ENCODE measurements around the gene GNPTAB. TPM values are rescaled to one million over a fixed set of nuclear protein-coding genes. Genes with fewer than 3 reads are reported as not detected.
A peak's percentile ranks its signal among the peaks of the same experiment; 100 is the strongest.

The GNPTAB gene
- total RNA-seq, 1 donor from 2014 or later, result 25.9 TPM

DNA sequence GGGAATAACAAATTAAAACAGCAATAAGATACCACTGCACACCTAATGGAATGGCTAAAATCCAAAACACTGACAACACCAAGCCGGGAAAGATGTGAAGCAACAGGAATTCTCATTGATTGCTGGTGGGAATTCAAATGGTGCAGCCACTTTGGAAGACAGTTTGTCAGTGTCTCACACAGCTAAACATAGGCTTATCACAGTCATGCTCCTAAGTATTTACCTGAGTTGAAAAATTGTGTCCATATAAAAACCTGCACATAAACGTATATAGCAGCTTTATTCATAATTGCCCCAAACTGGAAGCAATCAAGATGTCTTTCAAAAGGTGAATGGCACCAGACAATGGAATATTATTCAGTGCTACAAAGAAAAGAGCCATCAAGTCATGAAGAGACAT lies 21.6 kb downstream of the GNPTAB start:
- peaks cover 24% of the 10 kb centered on the region for H3K4me1 Mint-ChIP-seq (ENCODE audit: low read depth)
- H3K9me3 Mint-ChIP-seq (ENCODE audit: low read depth), result no peaks in the 10 kb centered on the region

DNA sequence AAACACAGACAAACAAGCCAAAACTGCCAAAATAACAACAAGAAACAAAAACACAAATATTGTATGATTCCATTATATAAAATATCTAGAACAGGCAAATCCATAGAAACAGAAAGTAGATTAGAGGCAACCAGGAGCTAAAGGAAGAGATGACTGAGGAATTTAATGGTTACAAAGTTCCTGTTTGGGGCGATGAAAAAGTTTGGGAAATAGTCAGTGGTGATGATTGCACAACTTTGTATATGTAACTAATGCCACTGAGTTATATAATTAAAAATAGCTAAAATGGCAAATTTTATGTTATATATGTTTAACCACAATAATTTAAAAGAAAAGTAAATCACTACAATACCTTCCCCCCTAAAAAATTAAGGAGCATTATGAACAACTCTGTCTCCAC lies 24.5 kb downstream of the GNPTAB start:
- Mint-ChIP-seq H3K9me3 (ENCODE audit: low read depth) (no peaks in the 10 kb centered on the region), H3K4me1 (ENCODE audit: low read depth) (peaks cover 23% of the 10 kb centered on the region), H3K4me3 (ENCODE audit: unreplicated experiment) (no peak overlapping the region), H3K27ac (ENCODE audit: unreplicated experiment) (no peak overlapping the region), H3K27me3 (ENCODE audit: low read depth) (no peaks in the 10 kb centered on the region), H3K36me3 (ENCODE audit: low read depth) (peaks cover 1% of the 10 kb centered on the region)
- no peak for DNase-seq (ENCODE audit: low spot score)
- TF ChIP-seq, protein P1, sequence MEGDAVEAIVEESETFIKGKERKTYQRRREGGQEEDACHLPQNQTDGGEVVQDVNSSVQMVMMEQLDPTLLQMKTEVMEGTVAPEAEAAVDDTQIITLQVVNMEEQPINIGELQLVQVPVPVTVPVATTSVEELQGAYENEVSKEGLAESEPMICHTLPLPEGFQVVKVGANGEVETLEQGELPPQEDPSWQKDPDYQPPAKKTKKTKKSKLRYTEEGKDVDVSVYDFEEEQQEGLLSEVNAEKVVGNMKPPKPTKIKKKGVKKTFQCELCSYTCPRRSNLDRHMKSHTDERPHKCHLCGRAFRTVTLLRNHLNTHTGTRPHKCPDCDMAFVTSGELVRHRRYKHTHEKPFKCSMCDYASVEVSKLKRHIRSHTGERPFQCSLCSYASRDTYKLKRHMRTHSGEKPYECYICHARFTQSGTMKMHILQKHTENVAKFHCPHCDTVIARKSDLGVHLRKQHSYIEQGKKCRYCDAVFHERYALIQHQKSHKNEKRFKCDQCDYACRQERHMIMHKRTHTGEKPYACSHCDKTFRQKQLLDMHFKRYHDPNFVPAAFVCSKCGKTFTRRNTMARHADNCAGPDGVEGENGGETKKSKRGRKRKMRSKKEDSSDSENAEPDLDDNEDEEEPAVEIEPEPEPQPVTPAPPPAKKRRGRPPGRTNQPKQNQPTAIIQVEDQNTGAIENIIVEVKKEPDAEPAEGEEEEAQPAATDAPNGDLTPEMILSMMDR (IDR thresholded peaks at IDR 0.05), result no peak

More for the DNA sequence above, 21.6 kb downstream of the GNPTAB start:
- TF ChIP-seq, protein P1 (IDR thresholded peaks at IDR 0.05), result no peak
- H3K27me3 Mint-ChIP-seq (ENCODE audit: low read depth), result no peaks in the 10 kb centered on the region
- no peak overlapping the region for H3K4me3 Mint-ChIP-seq (ENCODE audit: unreplicated experiment)
- peaks cover 3% of the 10 kb centered on the region for H3K36me3 Mint-ChIP-seq (ENCODE audit: low read depth)
- DNase-seq (ENCODE audit: low spot score), result no peak
- H3K27ac Mint-ChIP-seq (ENCODE audit: unreplicated experiment), result no peak overlapping the region

DNA sequence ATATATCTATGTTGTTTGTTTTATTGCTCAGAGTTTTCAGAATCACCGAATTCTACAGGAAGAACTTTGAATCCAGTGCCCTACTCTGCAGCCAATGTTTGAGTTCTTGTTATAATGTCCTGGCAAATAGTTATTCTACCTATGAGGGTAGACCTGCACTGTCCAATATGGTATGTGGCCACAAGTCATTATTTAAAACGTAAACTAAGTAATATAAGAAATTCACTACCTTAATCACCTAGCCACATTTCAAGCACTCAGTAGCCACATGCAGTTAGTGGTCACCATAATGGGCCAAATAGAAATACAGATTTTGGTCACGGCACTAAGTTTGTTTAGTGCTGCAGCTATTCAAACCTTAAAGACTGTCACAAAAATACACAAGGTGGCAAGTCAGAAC lies 26.4 kb downstream of the GNPTAB start:
- peaks cover 8% of the 10 kb centered on the region for H3K4me1 Mint-ChIP-seq (ENCODE audit: low read depth)
- peak overlapping the region; percentile 77 for H3K27ac Mint-ChIP-seq (ENCODE audit: unreplicated experiment)
- H3K27me3 Mint-ChIP-seq (ENCODE audit: low read depth), result no peaks in the 10 kb centered on the region
- peaks cover 1% of the 10 kb centered on the region for H3K36me3 Mint-ChIP-seq (ENCODE audit: low read depth)
- no peaks in the 10 kb centered on the region for H3K9me3 Mint-ChIP-seq (ENCODE audit: low read depth)
- TF ChIP-seq, protein P1 (IDR thresholded peaks at IDR 0.05), result no peak
- no peak for DNase-seq (ENCODE audit: low spot score)
- no peak overlapping the region for H3K4me3 Mint-ChIP-seq (ENCODE audit: unreplicated experiment)

DNA sequence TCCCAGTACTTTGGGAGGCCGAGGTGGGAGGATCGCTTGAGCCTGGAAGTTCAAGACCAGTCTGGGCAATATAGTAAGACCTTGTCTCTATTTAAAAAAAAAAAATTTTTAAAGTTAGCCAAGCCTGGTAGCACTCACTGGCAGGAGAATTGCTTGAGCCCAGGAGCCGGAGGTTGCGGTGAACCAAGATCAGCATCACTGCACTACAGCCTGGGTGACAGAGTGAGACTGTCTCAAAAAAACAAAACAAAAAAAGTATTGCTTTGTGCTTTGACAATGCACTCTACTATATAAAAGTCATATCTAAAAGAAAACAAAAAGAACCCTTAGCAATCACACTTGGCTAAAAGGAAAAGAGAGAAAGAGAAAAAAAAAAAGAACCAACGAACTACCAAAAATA lies 26.8 kb downstream of the GNPTAB start:
- Mint-ChIP-seq H3K27me3 (ENCODE audit: low read depth) (no peaks in the 10 kb centered on the region), H3K27ac (ENCODE audit: unreplicated experiment) (peak overlapping the region; percentile 77), H3K4me3 (ENCODE audit: unreplicated experiment) (no peak overlapping the region), H3K4me1 (ENCODE audit: low read depth) (peaks cover 6% of the 10 kb centered on the region), H3K9me3 (ENCODE audit: low read depth) (no peaks in the 10 kb centered on the region), H3K36me3 (ENCODE audit: low read depth) (peaks cover 1% of the 10 kb centered on the region)
- DNase-seq (ENCODE audit: low spot score), result no peak
- TF ChIP-seq, protein P1 (IDR thresholded peaks at IDR 0.05), result no peak

DNA sequence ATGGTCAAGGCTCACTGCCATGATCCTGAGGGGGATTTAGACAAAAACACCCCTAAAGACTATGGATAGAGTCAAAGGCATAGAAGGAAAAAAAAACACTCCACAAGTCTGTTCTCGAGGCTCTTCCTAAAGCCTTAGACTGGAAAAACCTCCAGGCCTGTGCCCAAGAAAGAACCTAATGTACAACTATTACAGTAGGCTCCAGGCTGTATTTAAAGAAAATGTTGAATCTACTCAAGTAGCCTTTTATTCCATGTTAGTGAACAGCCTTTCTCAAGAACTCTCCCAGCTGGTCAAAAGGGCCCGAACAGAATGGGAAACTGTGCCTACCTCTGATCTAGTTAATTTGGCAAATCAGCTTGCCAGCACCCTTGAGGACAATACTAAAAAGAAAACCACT lies 28.3 kb downstream of the GNPTAB start:
- Mint-ChIP-seq H3K27ac (ENCODE audit: unreplicated experiment) (no peak overlapping the region), H3K36me3 (ENCODE audit: low read depth) (no peaks in the 10 kb centered on the region), H3K4me3 (ENCODE audit: unreplicated experiment) (no peak overlapping the region), H3K4me1 (ENCODE audit: low read depth) (peaks cover 4% of the 10 kb centered on the region), H3K27me3 (ENCODE audit: low read depth) (no peaks in the 10 kb centered on the region), H3K9me3 (ENCODE audit: low read depth) (no peaks in the 10 kb centered on the region)
- no peak for DNase-seq (ENCODE audit: low spot score)
- TF ChIP-seq, protein P1 (IDR thresholded peaks at IDR 0.05), result no peak

Data from chondrocyte (in vitro differentiated cells).